Measurements from ENCODE around the gene DTX4.

Gene DTX4

DNA sequence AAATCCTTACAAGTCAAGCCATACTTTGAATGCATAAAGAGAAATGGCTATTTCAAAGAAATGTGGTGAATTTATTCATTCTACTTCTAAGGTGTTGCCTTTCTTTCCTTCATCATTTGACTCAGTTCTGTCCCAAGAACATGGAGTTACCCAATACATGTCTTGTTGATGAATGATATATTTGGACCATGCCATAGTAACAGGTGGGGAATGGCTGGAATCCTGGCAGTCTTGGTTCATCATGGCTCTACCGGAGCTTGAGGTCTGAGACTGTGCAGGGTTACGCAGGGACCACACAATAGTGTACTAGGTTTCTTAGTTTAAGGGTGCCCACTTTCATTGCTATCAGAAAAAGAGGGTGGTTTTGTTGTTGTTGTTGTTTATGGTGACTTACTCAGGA is 81.1 kb downstream of the DTX4 start:
- no peaks in the 10 kb centered on the region for H3K36me3 ChIP-seq (ENCODE audit: insufficient read depth, low read length)
- no peak overlapping the region for H3K27ac ChIP-seq (ENCODE audit: low read depth, low read length)
- no peak overlapping the region for H3K9ac ChIP-seq (ENCODE audit: low read depth, low read length)
- no peaks in the 10 kb centered on the region for H3K27me3 ChIP-seq (ENCODE audit: insufficient read depth, low read length)
- 93% methylated on average over 2 of the region's 2 CpGs for WGBS
- H3K4me3 ChIP-seq (ENCODE audit: low read length): no peak overlapping the region
- H3K9me3 ChIP-seq (ENCODE audit: insufficient read depth, low read depth, low read length): no peaks in the 10 kb centered on the region
- peaks cover 9% of the 10 kb centered on the region for H3K4me1 ChIP-seq (ENCODE audit: insufficient read depth, low read length)

- Histone ChIP-seq H3K9me3 (ENCODE audit: insufficient read depth, low read depth, low read length) (no peaks in the 10 kb centered on the region), H3K27me3 (ENCODE audit: insufficient read depth, low read length) (no peaks in the 10 kb centered on the region), H3K27ac (ENCODE audit: low read depth, low read length) (no peak overlapping the region), H3K4me3 (ENCODE audit: low read length) (no peak overlapping the region), H3K36me3 (ENCODE audit: insufficient read depth, low read length) (no peaks in the 10 kb centered on the region), H3K9ac (ENCODE audit: low read depth, low read length) (no peak overlapping the region), H3K4me1 (ENCODE audit: insufficient read depth, low read length) (peaks cover 9% of the 10 kb centered on the region)
Measured at GRCh38 chr11:59254286-59254685, 82.4 kb downstream of the DTX4 start.

GRCh38 chr11:59255281-59255680 is 83.3 kb downstream of the DTX4 start:
- no peaks in the 10 kb centered on the region for H3K9me3 ChIP-seq (ENCODE audit: insufficient read depth, low read depth, low read length)
- H3K4me3 ChIP-seq (ENCODE audit: low read length): no peak overlapping the region
- WGBS: 83% methylated on average over 8 of the region's 8 CpGs
- no peak overlapping the region for H3K9ac ChIP-seq (ENCODE audit: low read depth, low read length)
- H3K4me1 ChIP-seq (ENCODE audit: insufficient read depth, low read length): peaks cover 9% of the 10 kb centered on the region
- H3K27ac ChIP-seq (ENCODE audit: low read depth, low read length): no peak overlapping the region
- H3K36me3 ChIP-seq (ENCODE audit: insufficient read depth, low read length): no peaks in the 10 kb centered on the region
- no peaks in the 10 kb centered on the region for H3K27me3 ChIP-seq (ENCODE audit: insufficient read depth, low read length)
